ENCODE data around the gene DEAF1. TPM values are rescaled to one million over a fixed set of nuclear protein-coding genes. Genes with fewer than 3 reads are reported as not detected.

The DEAF1 gene
- total RNA-seq, 1 experiment from 2014 or later, result 74.6 TPM

GRCh38 chr11:725624-726202 is 30.7 kb upstream of the DEAF1 start:
- peaks cover 21% of the 10 kb centered on the region for H3K27me3 ChIP-seq (ENCODE audit: control insufficient read depth, insufficient read depth, low read length)
- DNase-seq, result peak; percentile 93
- H3K36me3 ChIP-seq (replicated peaks; ENCODE audit: control insufficient read depth, insufficient read depth, low read length), result no peaks in the 10 kb centered on the region
- H3K4me3 ChIP-seq (ENCODE audit: insufficient read depth, low read depth, low read length), result peak overlapping the region; percentile 50

- H3K4me3 ChIP-seq (ENCODE audit: insufficient read depth, low read depth, low read length), result no peak overlapping the region; the same call in 1 of the 2 replicates
- no peaks in the 10 kb centered on the region for H3K36me3 ChIP-seq (replicated peaks; ENCODE audit: control insufficient read depth, insufficient read depth, low read length)
- peak; percentile 60 for DNase-seq
- H3K27me3 ChIP-seq (ENCODE audit: control insufficient read depth, insufficient read depth, low read length), result peaks cover 26% of the 10 kb centered on the region
Measured at GRCh38 chr11:724778-725386, 29.9 kb upstream of the DEAF1 start.

- no peaks in the 10 kb centered on the region for H3K36me3 ChIP-seq (replicated peaks; ENCODE audit: control insufficient read depth, insufficient read depth, low read length)
- peak; percentile 80 for DNase-seq
Measured at GRCh38 chr11:724049-724777, 29.2 kb upstream of the DEAF1 start.

GRCh38 chr11:723120-723883 is 28.3 kb upstream of the DEAF1 start:
- Histone ChIP-seq H3K36me3 (replicated peaks; ENCODE audit: control insufficient read depth, insufficient read depth, low read length) (no peaks in the 10 kb centered on the region), H3K27me3 (ENCODE audit: control insufficient read depth, insufficient read depth, low read length) (peaks cover 26% of the 10 kb centered on the region), H3K4me3 (ENCODE audit: insufficient read depth, low read depth, low read length) (no peak overlapping the region)
- peak; percentile 70 for DNase-seq

More at GRCh38 chr11:724049-724777, 29.2 kb upstream of the DEAF1 start:
- Histone ChIP-seq H3K4me3 (ENCODE audit: insufficient read depth, low read depth, low read length) (no peak overlapping the region), H3K27me3 (ENCODE audit: control insufficient read depth, insufficient read depth, low read length) (peaks cover 26% of the 10 kb centered on the region)

GRCh38 chr11:722346-722811 is 27.4 kb upstream of the DEAF1 start:
- H3K27me3 ChIP-seq (ENCODE audit: control insufficient read depth, insufficient read depth, low read length), result peaks cover 26% of the 10 kb centered on the region
- peak; percentile 53 for DNase-seq
- no peaks in the 10 kb centered on the region for H3K36me3 ChIP-seq (replicated peaks; ENCODE audit: control insufficient read depth, insufficient read depth, low read length)
- no peak overlapping the region for H3K4me3 ChIP-seq (ENCODE audit: insufficient read depth, low read depth, low read length)

DNA sequence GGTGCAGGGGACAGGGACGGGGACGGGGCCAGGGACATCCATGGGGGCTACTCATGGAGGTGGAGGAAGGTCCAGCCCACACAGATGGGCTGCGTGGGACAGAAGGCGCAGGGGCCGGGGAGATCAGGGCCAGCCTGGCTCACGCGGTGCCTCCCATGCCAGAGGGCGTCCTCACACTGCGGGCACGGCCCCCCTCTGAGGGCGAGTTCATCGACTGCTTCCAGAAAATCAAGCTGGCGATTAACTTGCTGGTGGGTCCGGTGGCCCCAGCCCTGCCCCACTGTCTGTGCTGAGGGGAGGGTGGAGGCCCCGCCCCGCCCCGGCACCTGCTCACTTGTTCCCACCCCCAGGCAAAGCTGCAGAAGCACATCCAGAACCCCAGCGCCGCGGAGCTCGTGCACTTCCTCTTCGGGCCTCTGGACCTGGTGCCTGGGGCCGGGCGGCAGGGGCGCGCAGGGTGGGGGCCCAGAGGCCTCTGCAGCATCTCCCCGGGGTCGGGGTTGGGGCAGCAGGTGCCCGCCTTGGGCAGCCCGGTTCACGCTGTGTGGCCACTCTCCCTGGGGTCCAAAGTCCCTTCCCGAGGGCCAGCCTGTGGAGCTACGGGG is 26.8 kb upstream of the DEAF1 start:
- peak; percentile 78 for DNase-seq
- Histone ChIP-seq H3K27me3 (ENCODE audit: control insufficient read depth, insufficient read depth, low read length) (peaks cover 21% of the 10 kb centered on the region), H3K36me3 (replicated peaks; ENCODE audit: control insufficient read depth, insufficient read depth, low read length) (no peaks in the 10 kb centered on the region)

DNA sequence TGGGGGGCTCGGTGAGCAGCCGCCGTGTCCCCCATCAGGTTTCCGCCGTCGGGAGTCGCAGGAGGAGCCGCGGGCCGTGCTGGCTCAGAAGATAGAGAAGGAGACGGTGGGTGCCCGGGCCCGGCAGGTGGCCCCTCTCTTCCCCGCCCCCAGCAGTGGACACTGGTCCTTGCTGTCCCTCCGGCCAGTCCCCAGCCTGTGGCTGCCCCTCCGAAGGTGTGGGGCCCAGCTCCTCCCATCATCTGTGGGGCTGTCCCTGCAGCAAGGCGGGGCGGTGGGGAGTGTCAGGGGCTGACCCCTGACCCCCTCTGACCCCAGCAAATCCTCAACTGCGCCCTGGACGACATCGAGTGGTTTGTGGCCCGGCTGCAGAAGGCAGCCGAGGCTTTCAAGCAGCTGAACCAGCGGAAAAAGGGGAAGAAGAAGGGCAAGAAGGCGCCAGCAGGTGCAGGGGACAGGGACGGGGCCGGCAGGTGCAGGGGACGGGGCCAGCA is 26.3 kb upstream of the DEAF1 start:
- H3K4me3 ChIP-seq (ENCODE audit: insufficient read depth, low read depth, low read length), result no peak overlapping the region
- peak; percentile 72 for DNase-seq
- peaks cover 16% of the 10 kb centered on the region for H3K27me3 ChIP-seq (ENCODE audit: control insufficient read depth, insufficient read depth, low read length)
- no peaks in the 10 kb centered on the region for H3K36me3 ChIP-seq (replicated peaks; ENCODE audit: control insufficient read depth, insufficient read depth, low read length)

More for the DNA sequence above, 26.8 kb upstream of the DEAF1 start:
- H3K4me3 ChIP-seq (ENCODE audit: insufficient read depth, low read depth, low read length), result no peak overlapping the region

DNA sequence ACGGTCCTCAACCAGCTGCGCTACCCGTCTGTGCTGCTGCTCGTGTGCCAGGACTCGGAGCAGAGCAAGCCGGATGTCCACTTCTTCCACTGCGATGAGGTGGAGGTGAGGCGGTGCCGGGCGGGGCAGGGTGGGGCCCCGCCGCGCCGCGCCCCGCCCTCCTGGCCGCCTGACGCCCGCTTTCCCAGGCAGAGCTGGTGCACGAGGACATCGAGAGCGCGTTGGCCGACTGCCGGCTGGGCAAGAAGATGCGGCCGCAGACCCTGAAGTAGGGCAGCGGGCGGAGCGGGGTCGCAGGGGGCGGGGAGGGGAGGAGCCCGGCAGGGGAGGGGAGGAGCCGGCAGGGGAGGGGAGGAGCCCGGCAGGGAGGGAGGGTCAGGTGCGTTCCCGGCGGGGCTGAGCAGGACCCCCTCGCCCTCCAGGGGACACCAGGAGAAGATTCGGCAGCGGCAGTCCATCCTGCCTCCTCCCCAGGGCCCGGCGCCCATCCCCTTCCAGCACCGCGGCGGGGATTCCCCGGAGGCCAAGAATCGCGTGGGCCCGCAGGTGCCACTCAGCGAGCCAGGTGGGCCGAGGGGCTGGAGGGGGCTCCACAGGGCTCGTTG is 25.7 kb upstream of the DEAF1 start:
- peak; percentile 100 for DNase-seq
- peak overlapping the region; percentile 31 for H3K4me3 ChIP-seq (ENCODE audit: insufficient read depth, low read depth, low read length)
- H3K36me3 ChIP-seq (replicated peaks; ENCODE audit: control insufficient read depth, insufficient read depth, low read length), result no peaks in the 10 kb centered on the region
- peaks cover 14% of the 10 kb centered on the region; the same call in 1 of the 2 replicates for H3K27me3 ChIP-seq (ENCODE audit: control insufficient read depth, insufficient read depth, low read length)

- no peak for DNase-seq
- peak overlapping the region; percentile 31 for H3K4me3 ChIP-seq (ENCODE audit: insufficient read depth, low read depth, low read length)
- H3K27me3 ChIP-seq (ENCODE audit: control insufficient read depth, insufficient read depth, low read length), result peaks cover 8% of the 10 kb centered on the region; the same call in 1 of the 2 replicates
- no peaks in the 10 kb centered on the region for H3K36me3 ChIP-seq (replicated peaks; ENCODE audit: control insufficient read depth, insufficient read depth, low read length)
Measured at GRCh38 chr11:720017-720641, 25.1 kb upstream of the DEAF1 start.

DNA sequence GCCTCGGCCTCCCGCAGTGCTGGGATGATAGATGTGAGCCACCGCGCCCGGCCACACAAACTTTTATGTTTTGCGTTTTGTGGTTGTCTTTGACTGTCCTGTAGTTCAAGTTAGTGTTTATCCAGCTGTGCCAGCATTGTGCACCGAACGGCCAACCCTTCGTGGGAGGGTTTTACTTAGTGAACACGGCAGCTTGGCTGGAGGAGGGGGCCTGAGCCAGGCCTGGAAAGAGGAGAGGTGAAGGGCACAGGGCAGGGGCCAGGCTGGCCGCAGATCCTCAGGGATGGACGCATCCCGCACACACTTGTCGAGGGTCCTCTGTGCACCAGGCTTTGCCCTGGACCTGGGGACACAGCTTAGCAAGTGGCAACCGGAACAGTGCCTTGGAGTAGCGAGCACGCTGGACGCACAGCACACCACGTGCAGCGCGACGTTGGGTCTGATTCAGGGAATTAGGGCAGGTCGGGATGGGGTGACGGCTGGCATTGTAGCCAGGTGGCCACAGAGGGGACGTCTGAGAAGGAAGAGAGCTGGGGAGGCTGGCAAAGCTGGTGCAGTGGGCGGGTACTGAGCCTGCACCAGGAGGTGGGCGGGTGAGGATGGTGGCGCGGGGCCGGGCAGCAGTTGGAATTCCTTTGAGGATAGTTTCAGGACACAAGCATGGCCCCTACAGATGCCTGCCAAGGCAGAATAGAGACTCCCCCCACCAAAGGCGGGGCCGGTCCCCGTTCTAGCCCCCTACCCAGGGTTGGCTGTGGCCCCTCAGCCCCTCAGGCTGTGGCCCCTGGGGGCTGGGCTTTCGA is 24.4 kb upstream of the DEAF1 start:
- H3K36me3 ChIP-seq (replicated peaks; ENCODE audit: control insufficient read depth, insufficient read depth, low read length), result no peaks in the 10 kb centered on the region
- no peak overlapping the region for H3K4me3 ChIP-seq (ENCODE audit: insufficient read depth, low read depth, low read length)
- H3K27me3 ChIP-seq (ENCODE audit: control insufficient read depth, insufficient read depth, low read length), result peaks cover 6% of the 10 kb centered on the region; the same call in 1 of the 2 replicates
- DNase-seq, result peak; percentile 50

- H3K36me3 ChIP-seq (replicated peaks; ENCODE audit: control insufficient read depth, insufficient read depth, low read length), result no peaks in the 10 kb centered on the region
- no peak for DNase-seq
- no peaks in the 10 kb centered on the region for H3K27me3 ChIP-seq (ENCODE audit: control insufficient read depth, insufficient read depth, low read length)
- H3K4me3 ChIP-seq (ENCODE audit: insufficient read depth, low read depth, low read length), result no peak overlapping the region
Measured at GRCh38 chr11:714436-714835, 19.4 kb upstream of the DEAF1 start.

- Histone ChIP-seq H3K4me3 (ENCODE audit: insufficient read depth, low read depth, low read length) (no peak overlapping the region), H3K36me3 (replicated peaks; ENCODE audit: control insufficient read depth, insufficient read depth, low read length) (no peaks in the 10 kb centered on the region), H3K27me3 (ENCODE audit: control insufficient read depth, insufficient read depth, low read length) (peaks cover 13% of the 10 kb centered on the region)
- DNase-seq, result peak; percentile 74
Measured at GRCh38 chr11:709109-709997, 14.3 kb upstream of the DEAF1 start.

Measured in H7 (cell line).